Right lobe of liver (tissue), 6 donors: ENCODE results near the gene PTBP2. TPM values are rescaled to one million over a fixed set of nuclear protein-coding genes. Genes with fewer than 3 reads are reported as not detected.
"Not testable (repeated sequence)": the region's sequence is repeated elsewhere in the genome, so short reads cannot be mapped to it uniquely, and the experiment has no call there.

Experiments
- ATAC-seq, 4 donors: fragments of 200-7000 bp; cut with Tn5 transposase; one replicate each; pipeline ENCODE4 v1.9.1; 2020; ENCODE audit warnings: mild to moderate bottlenecking in 4 of 4, moderate library complexity in 4 of 4
- DNase-seq, 3 donors: peaks; one replicate each; pipeline ENCODE4 v3.0.0-alpha.2; 2020
- H3K27ac ChIP-seq, 3 donors: fragments of 200-600 bp; one replicate each; pipeline ENCODE4 v1.8.0; 2022
- H3K27me3 ChIP-seq, 2 donors: fragments of 200-600 bp; one replicate each; pipeline ENCODE4 v1.8.0; 2022
- H3K36me3 ChIP-seq, 4 donors: fragments of 200-600 bp; sonication (generic) in 1 of 4; one replicate each; pipeline versions ENCODE4 v1.5.1 to v1.8.0; 2017 to 2022; ENCODE audit warnings: control low read depth in 1 of 4
- H3K4me1 ChIP-seq, 4 donors: fragments of 200-600 bp; sonication (generic) in 1 of 4; one replicate each; pipeline versions ENCODE4 v1.5.1 to v1.8.0; 2017 to 2022; ENCODE audit warnings: control low read depth in 1 of 4
- H3K4me3 ChIP-seq, 3 donors: fragments of 200-600 bp; one replicate each; pipeline ENCODE4 v1.8.0; 2022
- H3K9me3 ChIP-seq, 4 donors: fragments of 200-600 bp; sonication (generic) in 1 of 4; one replicate each; pipeline versions ENCODE4 v1.5.1 to v1.8.0; 2017 to 2022; ENCODE audit warnings: control low read depth in 1 of 4
- CTCF ChIP-seq, 4 donors: fragments of 200-600 bp in 3 of 4; fragments of 450-650 bp in 1 of 4; IDR thresholded peaks; one replicate each; pipeline versions ENCODE4 v1.5.1 to v1.8.0; 2016 to 2022; ENCODE audit warnings: antibody characterized with exemption in 4 of 4, mild to moderate bottlenecking in 2 of 4
- POLR2A ChIP-seq: fragments of 450-650 bp; IDR thresholded peaks from one replicate; pipeline ENCODE4 v1.6.1; 2017; ENCODE audit warnings: antibody characterized with exemption, mild to moderate bottlenecking
- WGBS: methylation state at CpG from one replicate; pipeline ENCODE4 v1.1.6; 2018; ENCODE audit warnings: low coverage, low lambda C conversion rate; ENCODE audit not compliant: insufficient coverage; ENCODE audit errors: missing lambda C conversion rate; 5-methylcytosine and 5-hydroxymethylcytosine counted together
- intact Hi-C, 2 donors: fragments of 100-400 bp; cut with DNase I; formaldehyde crosslinking; loops; one replicate each; pipeline versions ENCODE4 v1.11.2 to v1.14.1; 2022
- total RNA-seq, 6 experiments: library from RNA; depleted of rRNA in 2 of 6; stranded (reverse); fragments of >200 nt in 2 of 6; fragmentation: NEBNext Ultra II Directional in 3 of 6; extraction: Animal tissue kit (Norgen Biotek cat#: 25700) in 3 of 6; gene quantifications; one replicate each; pipeline versions ENCODE4 v1.1.0 to v1.2.4, GENCODE V29; 2016 to 2023
- donor health status: DM: no; HTN: yes; CAD: no.
- donor health status: DM: no; HTN: no; CAD: no.
- donor health status: DM: no; HTN: no; CAD: no.
- donor health status: DM: no; HTN: yes; CAD: no.
- donor health status: DM: no; HTN: yes; CAD: no.

Gene PTBP2
- total RNA-seq, 6 experiments from 2014 or later, result 3.6 to 20.1 (median 6.0) TPM

GRCh38 chr1:96748078-96748477 is 26.5 kb downstream of the PTBP2 start:
- ATAC-seq, result no peak
- H3K36me3 ChIP-seq, result no peaks in the 10 kb centered on the region

DNA sequence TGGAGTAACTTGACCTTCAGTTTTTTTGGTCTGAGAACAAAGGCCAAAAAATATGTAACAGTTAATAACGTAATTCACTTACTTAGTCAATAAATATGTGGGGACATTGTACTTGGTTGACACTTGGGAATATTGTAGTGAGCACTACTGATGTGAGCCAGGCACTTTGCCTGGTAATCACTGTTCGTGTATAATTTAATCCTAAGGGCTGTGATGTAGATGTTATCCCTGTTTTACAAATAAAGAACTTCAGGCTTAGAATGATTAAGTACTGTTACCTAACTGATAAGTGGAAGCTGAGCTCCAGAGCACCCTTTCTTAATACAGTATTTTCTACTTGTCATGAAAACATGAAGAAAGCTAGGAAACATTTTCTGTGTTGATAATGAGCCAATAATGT is 28.0 kb downstream of the PTBP2 start:
- intact Hi-C loops, result no loop called here
- WGBS, result 61% methylated on average over 2 of the region's 2 CpGs
- Histone ChIP-seq H3K36me3 (no peaks in the 10 kb centered on the region), H3K27ac (no peak overlapping the region), H3K4me1 (peaks cover 0 to 7% (median 0%) of the 10 kb centered on the region in 4 donors), H3K9me3 (no peaks in the 10 kb centered on the region), H3K27me3 (no peaks in the 10 kb centered on the region), H3K4me3 (no peak overlapping the region)
- no peak for ATAC-seq
- TF ChIP-seq POLR2A (no peak), CTCF (IDR thresholded peaks at IDR 0.05) (no peak)
- DNase-seq, result no peak

More at GRCh38 chr1:96748078-96748477, 26.5 kb downstream of the PTBP2 start:
- no peaks in the 10 kb centered on the region for H3K9me3 ChIP-seq
- peaks cover 0 to 7% (median 0%) of the 10 kb centered on the region in 4 donors for H3K4me1 ChIP-seq
- 73% methylated on average over 3 of the region's 3 CpGs for WGBS
- TF ChIP-seq POLR2A (no peak), CTCF (IDR thresholded peaks at IDR 0.05) (no peak)
- no peaks in the 10 kb centered on the region for H3K27me3 ChIP-seq
- no peak overlapping the region for H3K27ac ChIP-seq
- DNase-seq, result no peak
- intact Hi-C loops, result no loop called here
- no peak overlapping the region for H3K4me3 ChIP-seq

DNA sequence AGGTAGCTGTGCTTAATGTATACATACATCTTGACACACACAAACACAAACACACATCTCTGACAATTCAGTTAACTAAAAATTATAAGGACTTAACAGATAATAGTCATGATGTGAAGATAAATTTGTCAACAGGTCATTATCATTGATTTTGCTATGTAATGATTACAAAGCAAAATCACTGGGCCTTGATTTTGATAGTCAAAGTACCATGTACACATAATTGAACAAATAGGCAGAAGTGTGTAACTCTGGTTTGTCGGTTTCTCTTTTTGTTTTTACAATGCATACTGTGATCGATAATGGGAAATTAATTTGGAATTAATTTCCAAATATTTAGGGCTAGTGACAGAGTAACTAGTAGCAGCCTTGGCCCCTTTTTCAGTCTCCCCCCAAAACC is 30.8 kb downstream of the PTBP2 start:
- peak in 2 of 4 donors; percentile 51 to 66 for ATAC-seq
- intact Hi-C loops, result no loop called here

DNA sequence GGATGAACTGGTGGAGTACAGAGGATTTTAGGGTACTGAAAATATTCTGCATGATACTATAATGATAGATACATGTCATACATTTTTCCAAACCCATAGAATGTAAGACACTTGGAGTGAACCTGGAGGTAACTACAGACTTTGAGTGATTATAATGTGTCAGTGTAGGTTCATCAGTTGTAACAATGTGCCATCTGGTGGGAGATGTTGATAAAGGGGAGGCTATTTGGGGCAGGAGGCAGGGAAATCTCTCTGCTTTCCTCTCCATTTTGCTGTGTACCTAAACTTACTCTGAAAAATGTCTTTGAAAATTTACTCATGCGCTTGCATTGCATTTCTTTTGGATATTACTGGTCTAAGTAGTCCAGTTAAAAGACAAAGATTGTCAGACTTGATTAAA is 35.2 kb downstream of the PTBP2 start:
- Histone ChIP-seq H3K4me1 (peaks cover 0 to 10% (median 0%) of the 10 kb centered on the region in 4 donors), H3K9me3 (no peaks in the 10 kb centered on the region), H3K36me3 (peaks cover 0 to 3% (median 0%) of the 10 kb centered on the region in 4 donors), H3K27ac (no peak overlapping the region), H3K4me3 (no peak overlapping the region), H3K27me3 (no peaks in the 10 kb centered on the region)
- 100% methylated on average over 1 of the region's 1 CpG for WGBS
- DNase-seq (no peak), ATAC-seq (peak; percentile 33 to 48 (median 42))
- intact Hi-C loops, result no loop called here
- TF ChIP-seq CTCF (IDR thresholded peaks at IDR 0.05) (peak in 1 of 4 donors; percentile 30), POLR2A (no peak)

More for the DNA sequence above, 30.8 kb downstream of the PTBP2 start:
- TF ChIP-seq CTCF (IDR thresholded peaks at IDR 0.05) (no peak), POLR2A (no peak)
- Histone ChIP-seq H3K4me1 (peaks cover 0 to 7% (median 0%) of the 10 kb centered on the region in 4 donors), H3K4me3 (no peak overlapping the region), H3K27ac (no peak overlapping the region), H3K36me3 (no peaks in the 10 kb centered on the region), H3K9me3 (no peaks in the 10 kb centered on the region), H3K27me3 (no peaks in the 10 kb centered on the region)
- DNase-seq, result no peak
- WGBS, result 35% methylated on average over 2 of the region's 2 CpGs

GRCh38 chr1:96762586-96762985 is 41.0 kb downstream of the PTBP2 start:
- WGBS, result no CpG with 5 or more reads among the region's 36 CpGs
- H3K27ac ChIP-seq, H3K9me3 ChIP-seq, ATAC-seq, H3K4me1 ChIP-seq, H3K27me3 ChIP-seq, intact Hi-C loops, H3K4me3 ChIP-seq, H3K36me3 ChIP-seq: not testable (repeated sequence)
- DNase-seq, result peak in 1 of 3 donors; percentile 54
